Astrocyte (in vitro differentiated cells and primary cell): ENCODE measurements around the gene CELSR3. TPM values are rescaled to one million over a fixed set of nuclear protein-coding genes. Genes with fewer than 3 reads are reported as not detected.

Source experiments
- DNase-seq: peaks from one replicate; pipeline ENCODE4 v3.0.0-alpha.2; 2010; ENCODE audit warnings: low read depth
- FAIRE-seq: peaks from 2 replicates; lab custom pipeline; 2011; peaks lifted over from hg19 to GRCh38; lab: Jason Lieb, UNC
- H2AFZ ChIP-seq: 2 replicates; pipeline ENCODE4 v1.6.0; 2012; ENCODE audit warnings: low read depth, low read length, inconsistent platforms
- H3K27ac ChIP-seq: 2 replicates; pipeline ENCODE4 v1.5.1; 2011; ENCODE audit warnings: low read depth, low read length, inconsistent platforms
- H3K27me3 ChIP-seq: 2 replicates; pipeline ENCODE4 v1.6.0; 2011; ENCODE audit warnings: low read length, inconsistent platforms; ENCODE audit not compliant: insufficient read depth
- H3K36me3 ChIP-seq: 2 replicates; pipeline ENCODE4 v1.5.1; 2011; ENCODE audit warnings: low read length, inconsistent platforms; ENCODE audit not compliant: insufficient read depth
- H3K4me1 ChIP-seq: 2 replicates; pipeline ENCODE4 v1.5.1; 2011; ENCODE audit warnings: low read length, inconsistent platforms; ENCODE audit not compliant: insufficient read depth
- H3K4me2 ChIP-seq: 2 replicates; pipeline ENCODE4 v1.6.0; 2012; ENCODE audit warnings: low read length, inconsistent platforms
- H3K4me3 ChIP-seq: 2 replicates; pipeline ENCODE4 v1.5.1; 2011; ENCODE audit warnings: low read depth, mild to moderate bottlenecking, low read length, inconsistent platforms; ENCODE audit not compliant: insufficient read depth
- H3K79me2 ChIP-seq: 2 replicates; pipeline ENCODE4 v1.6.0; 2012; ENCODE audit warnings: mild to moderate bottlenecking, low read length, inconsistent platforms; ENCODE audit not compliant: insufficient read depth
- H3K9ac ChIP-seq: 2 replicates; pipeline ENCODE4 v1.6.0; 2012; ENCODE audit warnings: mild to moderate bottlenecking, low read length, inconsistent platforms
- H3K9me3 ChIP-seq: 2 replicates; pipeline ENCODE4 v1.5.1; 2012; ENCODE audit warnings: low read depth, mild to moderate bottlenecking, low read length, inconsistent platforms; ENCODE audit not compliant: insufficient read depth
- H4K20me1 ChIP-seq: 2 replicates; pipeline ENCODE4 v1.6.0; 2012; ENCODE audit warnings: low read length, inconsistent platforms; ENCODE audit not compliant: insufficient read depth
- H3K27ac Mint-ChIP-seq: one replicate; pipeline ENCODE4 v1.8.0; 2021; ENCODE audit warnings: mild to moderate bottlenecking, mixed read lengths; ENCODE audit not compliant: unreplicated experiment
- H3K27me3 Mint-ChIP-seq: one replicate; pipeline ENCODE4 v1.8.0; 2021; ENCODE audit warnings: low read depth, mixed read lengths; ENCODE audit not compliant: unreplicated experiment
- H3K36me3 Mint-ChIP-seq: one replicate; pipeline ENCODE4 v1.8.0; 2021; ENCODE audit warnings: low read depth, mixed read lengths; ENCODE audit not compliant: unreplicated experiment
- H3K4me1 Mint-ChIP-seq: one replicate; pipeline ENCODE4 v1.8.0; 2021; ENCODE audit warnings: low read depth, mixed read lengths; ENCODE audit not compliant: unreplicated experiment
- H3K4me3 Mint-ChIP-seq: one replicate; pipeline ENCODE4 v1.8.0; 2021; ENCODE audit warnings: mild to moderate bottlenecking, moderate library complexity, mixed read lengths; ENCODE audit not compliant: unreplicated experiment
- H3K9me3 Mint-ChIP-seq: one replicate; pipeline ENCODE4 v1.8.0; 2021; ENCODE audit warnings: mild to moderate bottlenecking, mixed read lengths; ENCODE audit not compliant: unreplicated experiment
- CTCF ChIP-seq: IDR thresholded peaks from 2 replicates; pipeline ENCODE4 v1.5.1; 2011; ENCODE audit warnings: low read depth, mild to moderate bottlenecking, inconsistent platforms, low read length, moderate library complexity; ENCODE audit not compliant: insufficient read depth
- EZH2 ChIP-seq: IDR thresholded peaks from 2 replicates; pipeline ENCODE4 v1.6.1; 2012; ENCODE audit warnings: mild to moderate bottlenecking, low read length, inconsistent platforms; ENCODE audit not compliant: insufficient read depth
- total RNA-seq: library from RNA; stranded (reverse); gene quantifications from 2 replicates; pipeline ENCODE4 v1.2.1, GENCODE V29; 2021

CELSR3 gene
- total RNA-seq, 1 donor from 2014 or later, result 8.6 TPM

DNA sequence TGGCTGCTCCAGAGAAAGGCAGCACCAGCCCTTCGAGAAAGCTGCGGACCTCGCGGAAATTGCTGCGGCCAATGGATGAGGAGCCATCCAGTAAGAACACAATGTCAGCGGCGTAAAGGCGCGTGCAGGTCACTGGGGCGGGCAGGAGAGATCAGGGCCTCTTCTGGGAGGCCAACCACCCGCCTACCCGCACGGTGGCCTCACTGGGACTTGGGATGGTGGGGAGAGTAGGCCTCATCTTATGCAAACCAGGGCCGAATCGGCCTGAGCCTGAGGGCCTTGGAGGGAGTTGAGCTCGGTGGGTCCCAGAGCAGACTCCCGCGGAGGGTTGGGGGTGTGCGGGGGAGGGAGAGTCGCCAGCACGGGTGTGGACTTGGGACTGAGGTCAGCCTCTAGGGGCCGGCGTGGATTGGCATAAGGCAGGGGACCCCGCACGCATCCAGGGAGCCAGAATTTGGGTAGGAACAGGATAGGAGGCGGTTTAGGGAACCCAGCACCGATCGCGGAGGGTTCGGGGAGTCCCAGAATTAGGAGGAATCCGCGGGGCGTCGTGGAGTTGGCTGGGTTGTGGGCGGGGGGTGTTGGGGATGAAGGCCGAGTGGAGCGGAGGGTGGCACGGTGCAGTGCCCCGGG is 68.2 kb downstream of the CELSR3 start:
- H3K4me1 Mint-ChIP-seq, result peaks cover 43% of the 10 kb centered on the region
- peaks cover 6% of the 10 kb centered on the region for H3K27me3 Mint-ChIP-seq
- H3K4me3 ChIP-seq, result peak overlapping the region; percentile 58
- peak overlapping the region; percentile 89 for H3K4me2 ChIP-seq
- H3K36me3 Mint-ChIP-seq, result peaks cover 29% of the 10 kb centered on the region
- H3K27ac Mint-ChIP-seq, result no peak overlapping the region
- peaks cover 5% of the 10 kb centered on the region for H3K36me3 ChIP-seq
- TF ChIP-seq EZH2 (no peak), CTCF (no peak)
- peaks cover 2% of the 10 kb centered on the region for H3K9me3 Mint-ChIP-seq
- H3K4me3 Mint-ChIP-seq, result peak overlapping the region; percentile 34
- no peak for FAIRE-seq
- peaks cover 45% of the 10 kb centered on the region for H3K79me2 ChIP-seq
- H3K27me3 ChIP-seq, result no peaks in the 10 kb centered on the region
- peaks cover 68% of the 10 kb centered on the region for H3K4me1 ChIP-seq
- no peaks in the 10 kb centered on the region for H3K9me3 ChIP-seq
- H3K27ac ChIP-seq, result peak overlapping the region; percentile 92
- no peak for DNase-seq
- peak overlapping the region; percentile 86 for H3K9ac ChIP-seq
- H2AFZ ChIP-seq, result peak overlapping the region; percentile 58
- peaks cover 36% of the 10 kb centered on the region for H4K20me1 ChIP-seq

DNA sequence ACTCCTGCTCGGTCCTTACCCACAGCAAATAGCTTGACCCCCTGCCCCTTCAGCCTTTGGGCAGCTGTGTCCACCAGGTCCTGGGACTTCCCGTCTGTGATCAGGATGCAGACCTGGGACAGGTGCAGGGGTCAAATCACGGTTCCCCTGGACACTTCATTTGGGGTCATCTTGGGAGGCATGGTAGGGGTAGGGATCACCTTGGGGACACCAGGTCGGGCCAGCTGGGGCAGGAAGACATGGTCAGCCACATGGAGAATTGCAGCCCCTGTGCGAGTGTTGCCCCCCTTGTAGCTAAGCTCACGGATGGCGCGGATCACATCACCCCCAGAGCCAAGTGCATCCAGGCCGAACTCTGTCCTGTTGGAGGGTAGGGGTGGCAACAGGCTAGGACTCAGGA is 69.3 kb downstream of the CELSR3 start:
- no peak overlapping the region for H3K27ac Mint-ChIP-seq
- Histone ChIP-seq H2AFZ (no peak overlapping the region), H4K20me1 (peaks cover 44% of the 10 kb centered on the region), H3K27ac (no peak overlapping the region), H3K9ac (no peak overlapping the region), H3K4me2 (peak overlapping the region; percentile 89), H3K9me3 (no peaks in the 10 kb centered on the region), H3K79me2 (peaks cover 54% of the 10 kb centered on the region), H3K27me3 (no peaks in the 10 kb centered on the region), H3K36me3 (peaks cover 2% of the 10 kb centered on the region), H3K4me1 (peaks cover 56% of the 10 kb centered on the region), H3K4me3 (peak overlapping the region; percentile 29)
- peaks cover 32% of the 10 kb centered on the region for H3K4me1 Mint-ChIP-seq
- no peak for DNase-seq
- no peak overlapping the region for H3K4me3 Mint-ChIP-seq
- peaks cover 2% of the 10 kb centered on the region for H3K9me3 Mint-ChIP-seq
- H3K27me3 Mint-ChIP-seq, result peaks cover 13% of the 10 kb centered on the region
- FAIRE-seq, result no peak
- peaks cover 32% of the 10 kb centered on the region for H3K36me3 Mint-ChIP-seq
- TF ChIP-seq EZH2, result no peak
- TF ChIP-seq CTCF, result no peak

GRCh38 chr3:48592519-48593087 is 70.1 kb downstream of the CELSR3 start:
- TF ChIP-seq CTCF (no peak), EZH2 (no peak)
- FAIRE-seq (no peak), DNase-seq (no peak)
- Mint-ChIP-seq H3K36me3 (peaks cover 33% of the 10 kb centered on the region), H3K27me3 (peaks cover 14% of the 10 kb centered on the region), H3K4me3 (no peak overlapping the region), H3K4me1 (peaks cover 24% of the 10 kb centered on the region), H3K27ac (no peak overlapping the region), H3K9me3 (peaks cover 2% of the 10 kb centered on the region)
- Histone ChIP-seq H3K79me2 (peaks cover 54% of the 10 kb centered on the region), H3K9me3 (no peaks in the 10 kb centered on the region), H4K20me1 (peaks cover 51% of the 10 kb centered on the region), H3K27me3 (no peaks in the 10 kb centered on the region), H3K4me2 (peak overlapping the region; percentile 89), H3K36me3 (peaks cover 2% of the 10 kb centered on the region), H3K4me3 (no peak overlapping the region), H2AFZ (no peak overlapping the region), H3K27ac (no peak overlapping the region), H3K9ac (no peak overlapping the region), H3K4me1 (peaks cover 49% of the 10 kb centered on the region)
